Colonic mucosa (tissue), 4 donors: Measurements from ENCODE around the gene RTL9. TPM values are rescaled to one million over a fixed set of nuclear protein-coding genes. Genes with fewer than 3 reads are reported as not detected.

Source experiments
- DNase-seq: peaks from one replicate; pipeline ENCODE4 v3.0.0-alpha.2; 2020
- H3K27ac ChIP-seq: fragments of 200-600 bp; one replicate; pipeline ENCODE4 v1.8.0; 2021
- H3K27me3 ChIP-seq: fragments of 200-600 bp; one replicate; pipeline ENCODE4 v1.8.0; 2021
- H3K36me3 ChIP-seq: fragments of 200-600 bp; one replicate; pipeline ENCODE4 v1.8.0; 2021
- H3K4me1 ChIP-seq: fragments of 200-600 bp; one replicate; pipeline ENCODE4 v1.8.0; 2021; ENCODE audit warnings: mild to moderate bottlenecking
- H3K4me3 ChIP-seq: fragments of 200-600 bp; one replicate; pipeline ENCODE4 v1.8.0; 2021
- H3K9ac ChIP-seq, 2 donors: one replicate each; pipeline ENCODE4 v1.7.0; 2013; ENCODE audit warnings: control low read depth in 2 of 2, low read depth in 2 of 2, low read length in 2 of 2
- H3K9me3 ChIP-seq: fragments of 200-600 bp; one replicate; pipeline ENCODE4 v1.8.0; 2021
- intact Hi-C: fragments of 100-400 bp; cut with DNase I; formaldehyde crosslinking; loops from one replicate; pipeline ENCODE4 v1.14.1; 2022
- total RNA-seq, 2 donors: library from RNA; stranded (reverse); fragmentation: NEBNext Ultra II Directional in 1 of 2; extraction: Animal tissue kit (Norgen Biotek cat#: 25700) in 1 of 2; gene quantifications; one replicate each; pipeline ENCODE4 v1.2.1, GENCODE V29; 2021
- TF ChIP-seq, protein P1 (sequence below): fragments of 200-600 bp; IDR thresholded peaks from one replicate; pipeline ENCODE4 v1.8.0; 2022; ENCODE audit warnings: antibody characterized with exemption, mild to moderate bottlenecking
- donor health status: healthy.
- donor health status: DM: no; HTN: no; CAD: no.
- donor health status: DM: no; HTN: no; CAD: no.

The RTL9 gene
- total RNA-seq, 2 donors from 2014 or later = not detected

GRCh38 chrX:110381216-110381615, 22.6 kb downstream of the RTL9 start:
- TF ChIP-seq, protein P1, sequence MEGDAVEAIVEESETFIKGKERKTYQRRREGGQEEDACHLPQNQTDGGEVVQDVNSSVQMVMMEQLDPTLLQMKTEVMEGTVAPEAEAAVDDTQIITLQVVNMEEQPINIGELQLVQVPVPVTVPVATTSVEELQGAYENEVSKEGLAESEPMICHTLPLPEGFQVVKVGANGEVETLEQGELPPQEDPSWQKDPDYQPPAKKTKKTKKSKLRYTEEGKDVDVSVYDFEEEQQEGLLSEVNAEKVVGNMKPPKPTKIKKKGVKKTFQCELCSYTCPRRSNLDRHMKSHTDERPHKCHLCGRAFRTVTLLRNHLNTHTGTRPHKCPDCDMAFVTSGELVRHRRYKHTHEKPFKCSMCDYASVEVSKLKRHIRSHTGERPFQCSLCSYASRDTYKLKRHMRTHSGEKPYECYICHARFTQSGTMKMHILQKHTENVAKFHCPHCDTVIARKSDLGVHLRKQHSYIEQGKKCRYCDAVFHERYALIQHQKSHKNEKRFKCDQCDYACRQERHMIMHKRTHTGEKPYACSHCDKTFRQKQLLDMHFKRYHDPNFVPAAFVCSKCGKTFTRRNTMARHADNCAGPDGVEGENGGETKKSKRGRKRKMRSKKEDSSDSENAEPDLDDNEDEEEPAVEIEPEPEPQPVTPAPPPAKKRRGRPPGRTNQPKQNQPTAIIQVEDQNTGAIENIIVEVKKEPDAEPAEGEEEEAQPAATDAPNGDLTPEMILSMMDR = no peak
- no peaks in the 10 kb centered on the region for H3K4me1 ChIP-seq
- H3K36me3 ChIP-seq = no peaks in the 10 kb centered on the region
- no peak overlapping the region for H3K4me3 ChIP-seq
- no peaks in the 10 kb centered on the region for H3K27me3 ChIP-seq
- no peak overlapping the region for H3K9ac ChIP-seq
- no peak for DNase-seq
- H3K27ac ChIP-seq = no peak overlapping the region
- H3K9me3 ChIP-seq = no peaks in the 10 kb centered on the region
- intact Hi-C loops = no loop called here

GRCh38 chrX:110383414-110383813, 24.8 kb downstream of the RTL9 start:
- Histone ChIP-seq H3K27ac (no peak overlapping the region), H3K4me1 (no peaks in the 10 kb centered on the region), H3K9me3 (no peaks in the 10 kb centered on the region), H3K4me3 (no peak overlapping the region), H3K36me3 (no peaks in the 10 kb centered on the region), H3K27me3 (no peaks in the 10 kb centered on the region), H3K9ac (no peak overlapping the region)
- no peak for DNase-seq
- TF ChIP-seq, protein P1 = no peak
- intact Hi-C loops = no loop called here

GRCh38 chrX:110384490-110384889, 25.8 kb downstream of the RTL9 start:
- intact Hi-C loops = no loop called here
- TF ChIP-seq, protein P1 = no peak
- no peak overlapping the region for H3K27ac ChIP-seq
- no peaks in the 10 kb centered on the region for H3K4me1 ChIP-seq
- H3K9ac ChIP-seq = no peak overlapping the region
- no peak for DNase-seq
- H3K27me3 ChIP-seq = no peaks in the 10 kb centered on the region
- no peaks in the 10 kb centered on the region for H3K36me3 ChIP-seq
- H3K9me3 ChIP-seq = no peaks in the 10 kb centered on the region
- H3K4me3 ChIP-seq = no peak overlapping the region

- Histone ChIP-seq H3K4me1 (no peaks in the 10 kb centered on the region), H3K9ac (no peak overlapping the region), H3K27me3 (no peaks in the 10 kb centered on the region), H3K4me3 (no peak overlapping the region), H3K36me3 (no peaks in the 10 kb centered on the region), H3K27ac (no peak overlapping the region), H3K9me3 (no peaks in the 10 kb centered on the region)
- DNase-seq = no peak
- intact Hi-C loops = no loop called here
- TF ChIP-seq, protein P1 = no peak
These were observed 30.9 kb downstream of the RTL9 start for GRCh38 chrX:110389570-110389969.

GRCh38 chrX:110391086-110391485, 32.4 kb downstream of the RTL9 start:
- Histone ChIP-seq H3K27me3 (no peaks in the 10 kb centered on the region), H3K36me3 (no peaks in the 10 kb centered on the region), H3K27ac (no peak overlapping the region), H3K9me3 (no peaks in the 10 kb centered on the region), H3K4me3 (no peak overlapping the region), H3K4me1 (no peaks in the 10 kb centered on the region), H3K9ac (no peak overlapping the region)
- intact Hi-C loops = no loop called here
- no peak for DNase-seq
- TF ChIP-seq, protein P1 = no peak

DNA sequence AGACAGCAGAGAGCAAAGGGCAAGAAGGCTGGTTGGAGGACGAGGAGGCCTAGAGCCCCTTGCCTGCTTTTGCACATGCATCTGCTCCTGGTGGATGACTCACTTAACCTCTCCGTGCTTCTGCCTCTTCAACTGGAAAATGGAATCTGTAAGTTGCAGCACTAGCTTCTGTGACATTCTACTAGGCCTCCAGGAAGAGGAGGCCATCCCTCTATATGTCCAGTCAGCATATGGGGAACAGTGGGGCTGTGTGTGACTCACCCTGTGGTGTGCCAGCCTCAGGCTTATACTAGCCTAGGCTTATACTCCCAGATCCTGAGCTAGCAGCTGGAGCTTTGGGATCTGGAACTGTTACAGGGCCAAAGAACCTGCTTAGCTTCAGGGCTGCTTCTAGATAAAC, 36.0 kb downstream of the RTL9 start:
- H3K4me3 ChIP-seq = no peak overlapping the region
- H3K9ac ChIP-seq = no peak overlapping the region
- DNase-seq = no peak
- no peaks in the 10 kb centered on the region for H3K9me3 ChIP-seq
- H3K36me3 ChIP-seq = no peaks in the 10 kb centered on the region
- no peak overlapping the region for H3K27ac ChIP-seq
- intact Hi-C loops = no loop called here
- TF ChIP-seq, protein P1 = no peak
- H3K27me3 ChIP-seq = peaks cover 3% of the 10 kb centered on the region
- H3K4me1 ChIP-seq = no peaks in the 10 kb centered on the region
